ENCODE results near the gene LGR4.

The LGR4 gene

GRCh38 chr11:27398400-27398770, 74.2 kb downstream of the LGR4 start:
- no peak for DNase-seq

GRCh38 chr11:27397624-27398399, 74.8 kb downstream of the LGR4 start:
- DNase-seq, result no peak

- DNase-seq, result no peak
These were observed 76.2 kb downstream of the LGR4 start for GRCh38 chr11:27396259-27396839.

GRCh38 chr11:27395556-27396258, 76.9 kb downstream of the LGR4 start:
- DNase-seq, result peak; percentile 42

GRCh38 chr11:27394781-27395228, 77.8 kb downstream of the LGR4 start:
- no peak for DNase-seq

- peak; percentile 77 for DNase-seq
These were observed 80.1 kb downstream of the LGR4 start for GRCh38 chr11:27392278-27393114.

GRCh38 chr11:27391331-27392015, 81.1 kb downstream of the LGR4 start:
- peak; percentile 50 for DNase-seq

- DNase-seq, result peak; percentile 74
These were observed 82.0 kb downstream of the LGR4 start for GRCh38 chr11:27390318-27391295.

- no peak for DNase-seq
These were observed 83.7 kb downstream of the LGR4 start for GRCh38 chr11:27388869-27389268.

- DNase-seq, result no peak
These were observed 84.6 kb downstream of the LGR4 start for GRCh38 chr11:27388001-27388400.

- DNase-seq, result no peak
These were observed 85.2 kb downstream of the LGR4 start for GRCh38 chr11:27387362-27387761.

GRCh38 chr11:27386181-27386845, 86.3 kb downstream of the LGR4 start:
- no peak for DNase-seq

- peak; percentile 91 for DNase-seq
These were observed 87.3 kb downstream of the LGR4 start for GRCh38 chr11:27385245-27385644.

GRCh38 chr11:27384227-27384626, 88.4 kb downstream of the LGR4 start:
- no peak for DNase-seq

- no peak for DNase-seq
These were observed 88.9 kb downstream of the LGR4 start for GRCh38 chr11:27383645-27384044.

GRCh38 chr11:27381238-27381666, 91.3 kb downstream of the LGR4 start:
- DNase-seq, result no peak

GRCh38 chr11:27380771-27381170, 91.8 kb downstream of the LGR4 start:
- DNase-seq, result no peak

GRCh38 chr11:27379449-27379848, 93.1 kb downstream of the LGR4 start:
- no peak for DNase-seq

GRCh38 chr11:27375370-27375769, 97.2 kb downstream of the LGR4 start:
- no peak for DNase-seq

- DNase-seq, result no peak
These were observed 98.6 kb downstream of the LGR4 start for GRCh38 chr11:27373856-27374602.

Data from EL (cell line).